GM23338 (cell line): Measurements from ENCODE around the gene GRK7. TPM values are rescaled to one million over a fixed set of nuclear protein-coding genes. Genes with fewer than 3 reads are reported as not detected.

Experiments
- ATAC-seq: fragments of 200-7000 bp; cut with Tn5 transposase; 3 replicates; pipeline ENCODE4 v1.9.1; 2020
- DNase-seq: peaks from one replicate; pipeline ENCODE4 v3.0.0-alpha.2; 2015; ENCODE audit warnings: low spot score
- H2AFZ ChIP-seq: fragments of 200-600 bp; sonication (generic); 2 replicates; pipeline ENCODE4 v1.8.0; 2016; ENCODE audit warnings: antibody characterized with exemption, mild to moderate bottlenecking, moderate library complexity
- H3F3A ChIP-seq: fragments of 200-600 bp; sonication (generic); replicated peaks from 2 replicates; pipeline ENCODE4 v1.8.0; 2017; ENCODE audit warnings: antibody characterized with exemption, mixed run types, low read depth
- H3K27ac ChIP-seq: fragments of 200-600 bp; sonication (generic); 2 replicates; pipeline ENCODE4 v1.6.1; 2016; ENCODE audit warnings: low read depth
- H3K27me3 ChIP-seq: fragments of 200-600 bp; sonication (generic); 2 replicates; pipeline ENCODE4 v1.8.0; 2016; ENCODE audit warnings: mild to moderate bottlenecking, mixed run types, moderate library complexity; ENCODE audit not compliant: insufficient read depth
- H3K36me3 ChIP-seq: fragments of 200-600 bp; sonication (generic); 2 replicates; pipeline ENCODE4 v1.8.0; 2016; ENCODE audit warnings: mild to moderate bottlenecking; ENCODE audit not compliant: insufficient read depth
- H3K4me1 ChIP-seq: fragments of 200-600 bp; sonication (generic); 2 replicates; pipeline ENCODE4 v1.8.0; 2016; ENCODE audit warnings: mild to moderate bottlenecking, moderate library complexity; ENCODE audit not compliant: insufficient read depth
- H3K4me2 ChIP-seq: fragments of 200-600 bp; sonication (generic); 2 replicates; pipeline ENCODE4 v1.7.1; 2017; ENCODE audit warnings: mixed run types
- H3K4me3 ChIP-seq: fragments of 200-600 bp; sonication (generic); 2 replicates; pipeline ENCODE4 v1.6.1; 2016; ENCODE audit warnings: mixed run types
- H3K79me2 ChIP-seq: fragments of 200-600 bp; sonication (generic); replicated peaks from 2 replicates; pipeline ENCODE4 v1.8.0; 2017; ENCODE audit warnings: mild to moderate bottlenecking; ENCODE audit not compliant: insufficient read depth
- H3K9me2 ChIP-seq: fragments of 200-600 bp; sonication (generic); 2 replicates; pipeline ENCODE4 v1.8.0; 2017; ENCODE audit not compliant: insufficient read depth
- H4K20me1 ChIP-seq: fragments of 200-600 bp; sonication (generic); replicated peaks from 2 replicates; pipeline ENCODE4 v1.8.0; 2017; ENCODE audit warnings: mild to moderate bottlenecking; ENCODE audit not compliant: insufficient read depth
- H3K27ac Mint-ChIP-seq: 2 replicates; pipeline ENCODE4 v1.8.0; 2020; ENCODE audit warnings: inconsistent platforms, mild to moderate bottlenecking, moderate library complexity, mixed read lengths
- H3K27me3 Mint-ChIP-seq: 3 replicates; pipeline ENCODE4 v1.8.0; 2022; ENCODE audit warnings: low read depth, mild to moderate bottlenecking, moderate library complexity, mixed read lengths, inconsistent platforms; ENCODE audit not compliant: insufficient read depth, poor library complexity
- H3K36me3 Mint-ChIP-seq: 3 replicates; pipeline ENCODE4 v1.8.0; 2021; ENCODE audit warnings: low read depth, mild to moderate bottlenecking, inconsistent platforms, moderate library complexity, mixed read lengths
- H3K4me1 Mint-ChIP-seq: 3 replicates; pipeline ENCODE4 v1.8.0; 2020; ENCODE audit warnings: mild to moderate bottlenecking, inconsistent platforms, mixed read lengths
- H3K4me3 Mint-ChIP-seq: 3 replicates; pipeline ENCODE4 v1.8.0; 2021; ENCODE audit warnings: moderate library complexity, mild to moderate bottlenecking, inconsistent platforms, mixed read lengths
- H3K9me3 Mint-ChIP-seq: 3 replicates; pipeline ENCODE4 v1.8.0; 2020; ENCODE audit warnings: moderate library complexity, mild to moderate bottlenecking, inconsistent platforms, mixed read lengths
- CTCF ChIP-seq, 2 experiments: fragments of 200-600 bp in 1 of 2; sonication (generic) in 1 of 2; conservative IDR thresholded peaks; 2 replicates each; pipeline versions ENCODE4 v1.5.1 to v1.6.1; 2016 to 2017; ENCODE audit warnings: antibody characterized with exemption in 2 of 2, low read depth in 2 of 2, mild to moderate bottlenecking in 2 of 2, moderate library complexity in 1 of 2
- ETS1 ChIP-seq: IDR thresholded peaks from 2 replicates; pipeline ENCODE4 v1.6.1; 2016; ENCODE audit warnings: antibody characterized with exemption
- EZH2phosphoT487 ChIP-seq: fragments of 200-600 bp; sonication (generic); IDR thresholded peaks from one replicate; pipeline ENCODE4 v1.8.1; 2018; ENCODE audit warnings: antibody characterized with exemption; ENCODE audit not compliant: unreplicated experiment
- STAT1 ChIP-seq: IDR thresholded peaks from one replicate; pipeline ENCODE4 v1.6.1; 2016; ENCODE audit warnings: antibody characterized with exemption; ENCODE audit not compliant: unreplicated experiment
- ZNF331 ChIP-seq: fragments of 250-450 bp; sonication (Bioruptor Pico); IDR thresholded peaks from 2 replicates; pipeline ENCODE4 v1.5.0; 2020; ENCODE audit warnings: low read depth, mild to moderate bottlenecking, moderate library complexity
- ZNF462 ChIP-seq: fragments of 250-450 bp; sonication (Bioruptor Pico); IDR thresholded peaks from 2 replicates; pipeline ENCODE4 v1.5.0; 2020; ENCODE audit warnings: mild to moderate bottlenecking, moderate library complexity
- polyA plus RNA-seq: library from polyadenylated mRNA; unstranded; fragments of >200 nt; fragmentation: Nextera tagmentation; extraction: Ambion mirVana; gene quantifications from 2 replicates; pipeline ENCODE4 v1.2.1, GENCODE V29; 2016
- total RNA-seq: library from RNA; depleted of rRNA; stranded (reverse); fragments of >200 nt; shearing (Covaris generic); gene quantifications from 2 replicates; pipeline ENCODE4 v1.2.3, GENCODE V29; 2014

GRK7 gene
- total and polyA plus RNA-seq, 2 experiments from 2014 or later, result not detected

GRCh38 chr3:141792495-141792894 is 29.3 kb downstream of the GRK7 start (continued):
- TF ChIP-seq ZNF462 (CRISPR knock-in tag) (no peak), ZNF331 (CRISPR knock-in tag) (no peak), ETS1 (no peak), EZH2phosphoT487 (no peak)

GRCh38 chr3:141793476-141794260 is 30.5 kb downstream of the GRK7 start:
- H3K27me3 Mint-ChIP-seq, result peaks cover 15% of the 10 kb centered on the region
- no peaks in the 10 kb centered on the region for H3F3A ChIP-seq
- no peaks in the 10 kb centered on the region for H3K79me2 ChIP-seq
- no peak overlapping the region for H3K27ac Mint-ChIP-seq
- H3K27me3 ChIP-seq, result peaks cover 23% of the 10 kb centered on the region
- peaks cover 15% of the 10 kb centered on the region for H3K4me1 ChIP-seq
- no peaks in the 10 kb centered on the region for H3K9me2 ChIP-seq
- no peaks in the 10 kb centered on the region for H4K20me1 ChIP-seq
- no peak overlapping the region for H3K4me2 ChIP-seq
- peak; percentile 76 to 88 for TF ChIP-seq CTCF (conservative IDR thresholded peaks at IDR 0.05; ENCODE audit: low read depth in 2 of 2)
- no peak for TF ChIP-seq STAT1
- no peaks in the 10 kb centered on the region for H3K36me3 ChIP-seq
- H3K27ac ChIP-seq, result no peak overlapping the region
- ATAC-seq (peak; percentile 57), DNase-seq (peak; percentile 87)
- H3K4me3 ChIP-seq, result no peak overlapping the region
- no peak overlapping the region for H3K4me3 Mint-ChIP-seq
- peaks cover 28% of the 10 kb centered on the region for H3K4me1 Mint-ChIP-seq
- H3K36me3 Mint-ChIP-seq, result no peaks in the 10 kb centered on the region; the same call in 2 of the 3 replicates
- H3K9me3 Mint-ChIP-seq, result no peaks in the 10 kb centered on the region
- no peak overlapping the region for H2AFZ ChIP-seq
